ENCODE measurements around the gene DOCK3. TPM values are rescaled to one million over a fixed set of nuclear protein-coding genes. Genes with fewer than 3 reads are reported as not detected.

The DOCK3 gene
- polyA plus RNA-seq, 2 of the 4 experiments (the other 2 are of a cell fraction) = 0.40 to 0.46 TPM

- ATAC-seq (no peak), FAIRE-seq (no peak), DNase-seq (ENCODE audit: low read depth in 1 of 2, low spot score in 1 of 2) (no peak)
- Histone ChIP-seq H3K4me3 (no peak overlapping the region), H3K4me1 (no peaks in the 10 kb centered on the region), H3K4me2 (no peak overlapping the region), H3K9me3 (no peaks in the 10 kb centered on the region), H3K27ac (no peak overlapping the region)
- CTCF ChIA-PET = no interaction called here
- POLR2A ChIA-PET = no interaction called here
- 35% methylated on average over 9 of the region's 10 CpGs for WGBS (ENCODE audit: missing lambda C conversion rate)
- TF ChIP-seq JUN (IDR thresholded peaks at IDR 0.05) (no peak), RAD21 (conservative IDR thresholded peaks at IDR 0.05 in 1 of 2, IDR thresholded peaks at IDR 0.05 in 1 of 2) (no peak), MAFK (IDR thresholded peaks at IDR 0.05; ENCODE audit: partially characterized antibody) (no peak), HEYL (CRISPR knock-in tag; IDR thresholded peaks at IDR 0.05) (no peak), NFE2L2 (conservative IDR thresholded peaks at IDR 0.05; ENCODE audit: low read length) (no peak), HMGXB4 (CRISPR knock-in tag; IDR thresholded peaks at IDR 0.05; ENCODE audit: borderline replicate concordance) (no peak), CHD2 (IDR thresholded peaks at IDR 0.05; ENCODE audit: low read length, partially characterized antibody) (no peak)
These were observed 350.3 kb downstream of the DOCK3 start for GRCh38 chr3:51024765-51025632.

- no peak overlapping the region for H3K27ac ChIP-seq
- no peak overlapping the region for H3K4me2 ChIP-seq
- FAIRE-seq (no peak), DNase-seq (ENCODE audit: low read depth in 1 of 2, low spot score in 1 of 2) (no peak), ATAC-seq (no peak)
- H3K9me3 ChIP-seq = no peaks in the 10 kb centered on the region
- H3K4me1 ChIP-seq = no peaks in the 10 kb centered on the region
- ChIA-PET CTCF (no interaction called here), POLR2A (no interaction called here)
- no peak overlapping the region for H3K4me3 ChIP-seq
- TF ChIP-seq RCOR1 (IDR thresholded peaks at IDR 0.05; ENCODE audit: low read depth, low read length) (no peak), JUNB (IDR thresholded peaks at IDR 0.05) (no peak), HOXB13 (CRISPR knock-in tag; IDR thresholded peaks at IDR 0.05; ENCODE audit: low read depth) (no peak), FOXS1 (CRISPR knock-in tag; IDR thresholded peaks at IDR 0.05) (no peak), CBX8 (IDR thresholded peaks at IDR 0.05) (no peak), PHF8 (IDR thresholded peaks at IDR 0.05; ENCODE audit: borderline replicate concordance, low read depth) (no peak)
- WGBS (ENCODE audit: missing lambda C conversion rate) = 0% methylated on average over 3 of the region's 3 CpGs
These were observed 356.9 kb downstream of the DOCK3 start for GRCh38 chr3:51031666-51032065.

- H3K4me1 ChIP-seq = no peaks in the 10 kb centered on the region
- no peak overlapping the region for H3K27ac ChIP-seq
- TF ChIP-seq PHF8 (IDR thresholded peaks at IDR 0.05; ENCODE audit: borderline replicate concordance, low read depth) (no peak), CEBPB (IDR thresholded peaks at IDR 0.05) (no peak), POLR2AphosphoS2 (conservative IDR thresholded peaks at IDR 0.05; ENCODE audit: low read length) (no peak), ZNF302 (CRISPR knock-in tag; IDR thresholded peaks at IDR 0.05) (no peak), ZFP36 (IDR thresholded peaks at IDR 0.05; ENCODE audit: borderline replicate concordance, partially characterized antibody) (no peak), PBX3 (IDR thresholded peaks at IDR 0.05) (no peak), EP300 (IDR thresholded peaks at IDR 0.05) (no peak), HES2 (IDR thresholded peaks at IDR 0.05) (no peak), REST (IDR thresholded peaks at IDR 0.05) (no peak), POLR2A (IDR thresholded peaks at IDR 0.05; ENCODE audit: low read length) (no peak), BHLHE40 (IDR thresholded peaks at IDR 0.05; ENCODE audit: low read depth, low read length) (no peak), TP53 (CRISPR knock-in tag; IDR thresholded peaks at IDR 0.05) (no peak), MAZ (IDR thresholded peaks at IDR 0.05; ENCODE audit: borderline replicate concordance, low read depth, low read length) (no peak), NFE2L2 (conservative IDR thresholded peaks at IDR 0.05; ENCODE audit: low read length) (no peak), NPAS2 (CRISPR knock-in tag; IDR thresholded peaks at IDR 0.05; ENCODE audit: borderline replicate concordance) (no peak)
- ChIA-PET CTCF (no interaction called here), POLR2A (no interaction called here)
- H3K4me3 ChIP-seq = no peak overlapping the region
- H3K4me2 ChIP-seq = no peak overlapping the region
- no peak for ATAC-seq
- FAIRE-seq = no peak
- H3K9me3 ChIP-seq = no peaks in the 10 kb centered on the region; the same call in 2 of the 3 replicates
- no peak for DNase-seq (ENCODE audit: low read depth in 1 of 2, low spot score in 1 of 2)
These were observed 360.9 kb downstream of the DOCK3 start for GRCh38 chr3:51035630-51036029.

All from A549 (cell line).